Endothelial cell of umbilical vein (primary cell): ENCODE measurements around the gene RASSF5. TPM values are rescaled to one million over a fixed set of nuclear protein-coding genes. Genes with fewer than 3 reads are reported as not detected.

ENCODE experiments used
- BruUV-seq: library from RNA; stranded (reverse); fragments of 400-500 nt; replicated peaks from 2 replicates; lab custom pipeline; 2021; lab: Mats Ljungman, UMichigan
- CTCF ChIA-PET: fragments of 300-600, 350-600 bp; sonication (Branson Sonifier 250); formaldehyde crosslinking; loops from one replicate; lab custom pipeline; 2021; ENCODE audit warnings: antibody characterized with exemption, inconsistent platforms; lab: Charles Lee
- POLR2A ChIA-PET: fragments of 300-600, 350-600 bp; sonication (Branson Sonifier 250); formaldehyde crosslinking; loops from one replicate; lab custom pipeline; 2021; ENCODE audit warnings: antibody characterized with exemption, inconsistent platforms; lab: Charles Lee
- DNase-seq: peaks from one replicate; pipeline ENCODE4 v3.0.0-alpha.2; 2011; ENCODE audit warnings: low read depth, low spot score
- FAIRE-seq: peaks from 2 replicates; lab custom pipeline; 2011; peaks lifted over from hg19 to GRCh38; lab: Jason Lieb, UNC
- H2AFZ ChIP-seq: 2 replicates; pipeline ENCODE4 v1.6.0; 2012; ENCODE audit warnings: low read depth, low read length, control low read depth, inconsistent platforms
- H3K27ac ChIP-seq: 2 replicates; pipeline ENCODE4 v1.5.1; 2011; ENCODE audit warnings: low read depth, mild to moderate bottlenecking, control low read depth, low read length, moderate library complexity; ENCODE audit not compliant: insufficient read depth
- H3K27me3 ChIP-seq, 2 experiments: 2 replicates each; pipeline versions ENCODE4 v1.6.0 to v1.6.1; 2011; ENCODE audit warnings: low read length in 2 of 2, mixed read lengths in 1 of 2; ENCODE audit not compliant: control insufficient read depth in 2 of 2, insufficient read depth in 2 of 2
- H3K36me3 ChIP-seq, 2 experiments: 2 replicates in 1 of 2; 3 replicates in 1 of 2; pipeline ENCODE4 v1.5.1; 2011; ENCODE audit warnings: low read length in 2 of 2, mild to moderate bottlenecking in 1 of 2, moderate library complexity in 1 of 2; ENCODE audit not compliant: control insufficient read depth in 2 of 2, insufficient read depth in 2 of 2; ENCODE audit errors: extremely low read depth in 1 of 2
- H3K4me1 ChIP-seq: 3 replicates; pipeline ENCODE4 v1.5.1; 2011; ENCODE audit warnings: mild to moderate bottlenecking, low read length; ENCODE audit not compliant: control insufficient read depth, insufficient read depth; ENCODE audit errors: extremely low read depth
- H3K4me2 ChIP-seq: 2 replicates; pipeline ENCODE4 v1.6.1; 2011; ENCODE audit warnings: low read length, control low read depth, mixed read lengths; ENCODE audit not compliant: insufficient read depth
- H3K4me3 ChIP-seq, 3 experiments: fragments of 200-600 bp in 1 of 3; sonication (generic), shearing (Covaris generic) in 1 of 3; replicated peaks in 1 of 3; 2 replicates each; pipeline ENCODE4 v1.5.1; 2011 to 2016; ENCODE audit warnings: control low read depth in 3 of 3, low read length in 3 of 3, mild to moderate bottlenecking in 2 of 3, inconsistent platforms in 1 of 3, low read depth in 1 of 3, moderate library complexity in 1 of 3; ENCODE audit not compliant: insufficient read depth in 1 of 3
- H3K79me2 ChIP-seq: 2 replicates; pipeline ENCODE4 v1.6.0; 2012; ENCODE audit warnings: low read length, inconsistent platforms; ENCODE audit not compliant: control insufficient read depth, insufficient read depth
- H3K9ac ChIP-seq: replicated peaks from 2 replicates; pipeline ENCODE3; 2011; ENCODE audit warnings: low read length, control low read depth; ENCODE audit not compliant: insufficient read depth; ENCODE audit errors: extremely low read depth
- H3K9me1 ChIP-seq: replicated peaks from 3 replicates; pipeline ENCODE4 v1.6.0; 2011; ENCODE audit warnings: mild to moderate bottlenecking, low read length; ENCODE audit not compliant: control insufficient read depth, insufficient read depth; ENCODE audit errors: extremely low read depth
- H3K9me3 ChIP-seq: replicated peaks from 2 replicates; pipeline ENCODE4 v1.5.1; 2012; ENCODE audit warnings: low read length, inconsistent platforms; ENCODE audit not compliant: control insufficient read depth, insufficient read depth
- H4K20me1 ChIP-seq: replicated peaks from 2 replicates; pipeline ENCODE3; 2011; ENCODE audit warnings: mild to moderate bottlenecking, low read length; ENCODE audit not compliant: control insufficient read depth, insufficient read depth; ENCODE audit errors: extremely low read depth
- EZH2 ChIP-seq: IDR thresholded peaks from 2 replicates; pipeline ENCODE4 v1.6.1; 2012; ENCODE audit warnings: borderline replicate concordance, low read depth, mild to moderate bottlenecking, moderate library complexity, low read length, inconsistent platforms; ENCODE audit not compliant: severe bottlenecking
- FOS ChIP-seq: IDR thresholded peaks from 2 replicates; pipeline ENCODE4 v1.6.1; 2011; ENCODE audit warnings: mild to moderate bottlenecking, low read length, moderate library complexity, borderline replicate concordance; ENCODE audit not compliant: insufficient read depth
- GATA2 ChIP-seq: IDR thresholded peaks from 2 replicates; pipeline ENCODE4 v1.7.0; 2011; ENCODE audit warnings: low read depth, mild to moderate bottlenecking, moderate library complexity, mixed read lengths, low read length; ENCODE audit not compliant: insufficient read length, insufficient read depth
- JUN ChIP-seq: IDR thresholded peaks from 2 replicates; pipeline ENCODE4 v1.6.1; 2011; ENCODE audit warnings: borderline replicate concordance, low read depth; ENCODE audit not compliant: insufficient read length, insufficient read depth
- MAX ChIP-seq: IDR thresholded peaks from 2 replicates; pipeline ENCODE4 v1.6.1; 2011; ENCODE audit not compliant: insufficient read depth, insufficient read length
- POLR2AphosphoS5 ChIP-seq: IDR thresholded peaks from 2 replicates; pipeline ENCODE4 v1.6.1; 2012; ENCODE audit warnings: low read depth, mild to moderate bottlenecking, control low read depth, low read length, moderate library complexity; ENCODE audit not compliant: insufficient read depth
- dilution Hi-C: fragments of 300-500 bp; cut with MboI; formaldehyde crosslinking; loops from one replicate; pipeline ENCODE4 v1.15.0; 2019; ENCODE audit warnings: low sequenced_read_pairs; ENCODE audit not compliant: extremely low pct_ligation_motif_present
- intact Hi-C: fragments of 100-400 bp; cut with micrococcal nuclease; formaldehyde crosslinking; loops from one replicate; pipeline ENCODE4 v1.10.0; 2022
- polyA plus RNA-seq, 4 experiments: library from polyadenylated mRNA; depleted of rRNA in 3 of 4; stranded (reverse) in 3 of 4; unstranded in 1 of 4; fragments of >200 nt; gene quantifications; 2 replicates each; pipeline versions ENCODE4 v1.2.1 to v1.2.3, GENCODE V29; 2011 to 2012; ENCODE audit warnings: missing spikeins in 1 of 4
- total RNA-seq: library from RNA; stranded (reverse); gene quantifications from 2 replicates; pipeline ENCODE4 v1.2.3, GENCODE V29; 2021

The RASSF5 gene
- total and polyA plus RNA-seq, 2 donors (not counting 3 experiments of a cell fraction or from before 2014, with no cell fraction given), result 0.23 to 0.60 TPM

GRCh38 chr1:206570529-206570928, 63.2 kb downstream of the RASSF5 start:
- dilution Hi-C loops (no loop called here), intact Hi-C loops (no loop called here)
- no peak overlapping the region for H3K9ac ChIP-seq
- DNase-seq, result peak; percentile 56
- no peaks in the 10 kb centered on the region for H3K9me3 ChIP-seq
- no peak overlapping the region for H3K4me2 ChIP-seq
- ChIA-PET CTCF (interaction anchor here (0.9 to 4.6 kb wide), 4 partner anchors 13 to 80 kb away, joined by 4 to 24 read pairs (median 4); partner anchors contain the start of gene EIF2D), POLR2A (no interaction called here)
- TF ChIP-seq JUN, result peak; percentile 60
- TF ChIP-seq FOS, result peak; percentile 19
- TF ChIP-seq POLR2AphosphoS5, result no peak
- no peak overlapping the region for H2AFZ ChIP-seq
- no peak overlapping the region for H3K4me3 ChIP-seq
- peaks cover 0 to 3% of the 10 kb centered on the region in 2 experiments for H3K27me3 ChIP-seq
- BruUV-seq, result no TSS peak
- FAIRE-seq, result peak; percentile 87
- no peaks in the 10 kb centered on the region for H3K36me3 ChIP-seq
- H3K79me2 ChIP-seq, result no peaks in the 10 kb centered on the region
- no peaks in the 10 kb centered on the region for H4K20me1 ChIP-seq
- H3K27ac ChIP-seq, result no peak overlapping the region
- H3K9me1 ChIP-seq, result no peaks in the 10 kb centered on the region
- H3K4me1 ChIP-seq, result peaks cover 13% of the 10 kb centered on the region

- no peak for TF ChIP-seq EZH2
- no peak for TF ChIP-seq MAX
- no peak for TF ChIP-seq GATA2
- Histone ChIP-seq H3K4me1 (peaks cover 28% of the 10 kb centered on the region), H3K4me3 (no peak overlapping the region), H4K20me1 (no peaks in the 10 kb centered on the region), H2AFZ (no peak overlapping the region), H3K4me2 (no peak overlapping the region), H3K27me3 (no peaks in the 10 kb centered on the region), H3K9me3 (no peaks in the 10 kb centered on the region), H3K36me3 (no peaks in the 10 kb centered on the region), H3K9me1 (no peaks in the 10 kb centered on the region), H3K27ac (no peak overlapping the region), H3K9ac (no peak overlapping the region), H3K79me2 (no peaks in the 10 kb centered on the region)
- BruUV-seq, result no TSS peak
- DNase-seq (no peak), FAIRE-seq (no peak)
- POLR2A ChIA-PET, result no interaction called here
- CTCF ChIA-PET, result no interaction called here
- dilution Hi-C loops (no loop called here), intact Hi-C loops (no loop called here)
Observed at GRCh38 chr1:206572835-206573234, 65.5 kb downstream of the RASSF5 start.
